GM13977 (cell line): ENCODE measurements around the gene TMEM151A.
"Not testable (repeated sequence)": the region's sequence is repeated elsewhere in the genome, so short reads cannot be mapped to it uniquely, and the experiment has no call there.

Experiments
- DNase-seq: peaks from one replicate; pipeline ENCODE4 v3.0.0; 2012; ENCODE audit warnings: low spot score
- in situ Hi-C: fragments of 300-500 bp; cut with MboI; formaldehyde crosslinking; loops from one replicate; pipeline ENCODE4 v1.12.0; 2022; ENCODE audit warnings: low sequenced_read_pairs, low pct_unique_long_range_greater_than_20kb, mixed read lengths, inconsistent platforms; ENCODE audit not compliant: unreplicated experiment
- TF ChIP-seq, protein P1 (sequence below): IDR thresholded peaks from 2 replicates; pipeline ENCODE4 v1.5.1; 2012; ENCODE audit warnings: mild to moderate bottlenecking, control low read depth; ENCODE audit not compliant: insufficient read depth; ENCODE audit errors: extremely low read depth, missing control alignments

The TMEM151A gene

DNA sequence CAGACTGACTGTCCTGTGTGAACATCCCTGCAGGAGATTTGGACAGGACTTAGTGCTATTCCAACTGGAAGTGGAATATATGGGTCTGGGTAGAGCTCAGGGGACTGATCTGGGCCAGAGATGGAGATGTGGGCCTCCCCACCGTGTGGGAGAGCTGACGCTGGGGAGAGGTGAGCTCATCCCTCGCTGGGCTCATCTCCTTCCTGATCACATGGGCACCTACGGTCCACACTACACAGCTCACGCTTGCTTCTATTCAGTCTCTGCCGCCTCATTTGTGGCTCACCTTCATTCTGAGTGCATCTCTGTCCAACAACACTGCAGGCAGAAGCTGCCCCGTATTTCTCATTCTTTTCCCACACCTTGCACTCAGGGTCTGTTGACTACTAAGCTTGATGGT lies 39.9 kb upstream of the TMEM151A start:
- DNase-seq = no peak
- in situ Hi-C loops = no loop called here
- TF ChIP-seq, protein P1, sequence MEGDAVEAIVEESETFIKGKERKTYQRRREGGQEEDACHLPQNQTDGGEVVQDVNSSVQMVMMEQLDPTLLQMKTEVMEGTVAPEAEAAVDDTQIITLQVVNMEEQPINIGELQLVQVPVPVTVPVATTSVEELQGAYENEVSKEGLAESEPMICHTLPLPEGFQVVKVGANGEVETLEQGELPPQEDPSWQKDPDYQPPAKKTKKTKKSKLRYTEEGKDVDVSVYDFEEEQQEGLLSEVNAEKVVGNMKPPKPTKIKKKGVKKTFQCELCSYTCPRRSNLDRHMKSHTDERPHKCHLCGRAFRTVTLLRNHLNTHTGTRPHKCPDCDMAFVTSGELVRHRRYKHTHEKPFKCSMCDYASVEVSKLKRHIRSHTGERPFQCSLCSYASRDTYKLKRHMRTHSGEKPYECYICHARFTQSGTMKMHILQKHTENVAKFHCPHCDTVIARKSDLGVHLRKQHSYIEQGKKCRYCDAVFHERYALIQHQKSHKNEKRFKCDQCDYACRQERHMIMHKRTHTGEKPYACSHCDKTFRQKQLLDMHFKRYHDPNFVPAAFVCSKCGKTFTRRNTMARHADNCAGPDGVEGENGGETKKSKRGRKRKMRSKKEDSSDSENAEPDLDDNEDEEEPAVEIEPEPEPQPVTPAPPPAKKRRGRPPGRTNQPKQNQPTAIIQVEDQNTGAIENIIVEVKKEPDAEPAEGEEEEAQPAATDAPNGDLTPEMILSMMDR = no peak

GRCh38 chr11:66253081-66253480 lies 38.6 kb upstream of the TMEM151A start:
- DNase-seq, in situ Hi-C loops: not testable (repeated sequence)

DNA sequence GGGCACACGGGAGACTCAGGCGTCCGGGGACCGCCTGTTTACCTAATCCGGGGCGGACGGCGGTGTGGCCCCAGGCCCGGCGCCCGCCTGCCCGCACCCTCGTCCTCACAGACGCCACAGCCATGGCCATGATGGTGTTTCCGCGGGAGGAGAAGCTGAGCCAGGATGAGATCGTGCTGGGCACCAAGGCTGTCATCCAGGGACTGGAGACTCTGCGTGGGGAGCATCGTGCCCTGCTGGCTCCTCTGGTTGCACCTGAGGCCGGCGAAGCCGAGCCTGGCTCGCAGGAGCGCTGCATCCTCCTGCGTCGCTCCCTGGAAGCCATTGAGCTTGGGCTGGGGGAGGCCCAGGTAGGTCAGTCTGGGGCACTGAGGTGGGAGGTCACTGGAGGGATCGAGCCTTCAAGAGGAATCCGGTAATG lies 33.2 kb upstream of the TMEM151A start:
- TF ChIP-seq, protein P1 = no peak
- in situ Hi-C loops = no loop called here
- DNase-seq = peak; percentile 59

GRCh38 chr11:66259225-66259624 lies 32.5 kb upstream of the TMEM151A start:
- in situ Hi-C loops = no loop called here
- TF ChIP-seq, protein P1 = no peak
- DNase-seq = no peak

GRCh38 chr11:66259956-66260355 lies 31.7 kb upstream of the TMEM151A start:
- no peak for DNase-seq
- TF ChIP-seq, protein P1 = no peak
- in situ Hi-C loops = no loop called here

- DNase-seq = no peak
- TF ChIP-seq, protein P1 = no peak
- in situ Hi-C loops = no loop called here
Measured at GRCh38 chr11:66261578-66261977, 30.1 kb upstream of the TMEM151A start.

DNA sequence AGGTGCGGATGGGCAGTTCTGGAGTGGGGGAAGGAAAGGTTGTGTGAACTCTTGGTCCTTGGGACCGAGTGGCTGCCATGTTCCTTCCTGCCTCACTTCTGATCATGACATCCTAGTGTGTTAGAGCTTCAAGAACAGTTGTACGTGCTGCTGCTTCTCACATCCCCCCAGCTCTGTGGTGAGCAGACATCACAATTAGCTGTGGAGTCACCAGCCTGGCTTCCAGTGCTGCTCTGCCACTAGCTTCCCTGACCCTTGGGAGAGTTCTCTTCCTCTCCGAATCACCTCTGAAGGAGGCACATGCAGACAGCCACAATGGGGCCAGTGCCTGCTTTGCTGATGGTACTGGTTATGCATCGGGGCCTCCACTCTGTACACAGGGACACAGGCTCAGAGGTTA lies 29.5 kb upstream of the TMEM151A start:
- TF ChIP-seq, protein P1 = no peak
- in situ Hi-C loops = no loop called here
- no peak for DNase-seq
